Measurements from ENCODE around the gene IL3.

The IL3 gene

GRCh38 chr5:132053483-132053882 is 7.0 kb upstream of the IL3 start:
- TF ChIP-seq, protein P1, sequence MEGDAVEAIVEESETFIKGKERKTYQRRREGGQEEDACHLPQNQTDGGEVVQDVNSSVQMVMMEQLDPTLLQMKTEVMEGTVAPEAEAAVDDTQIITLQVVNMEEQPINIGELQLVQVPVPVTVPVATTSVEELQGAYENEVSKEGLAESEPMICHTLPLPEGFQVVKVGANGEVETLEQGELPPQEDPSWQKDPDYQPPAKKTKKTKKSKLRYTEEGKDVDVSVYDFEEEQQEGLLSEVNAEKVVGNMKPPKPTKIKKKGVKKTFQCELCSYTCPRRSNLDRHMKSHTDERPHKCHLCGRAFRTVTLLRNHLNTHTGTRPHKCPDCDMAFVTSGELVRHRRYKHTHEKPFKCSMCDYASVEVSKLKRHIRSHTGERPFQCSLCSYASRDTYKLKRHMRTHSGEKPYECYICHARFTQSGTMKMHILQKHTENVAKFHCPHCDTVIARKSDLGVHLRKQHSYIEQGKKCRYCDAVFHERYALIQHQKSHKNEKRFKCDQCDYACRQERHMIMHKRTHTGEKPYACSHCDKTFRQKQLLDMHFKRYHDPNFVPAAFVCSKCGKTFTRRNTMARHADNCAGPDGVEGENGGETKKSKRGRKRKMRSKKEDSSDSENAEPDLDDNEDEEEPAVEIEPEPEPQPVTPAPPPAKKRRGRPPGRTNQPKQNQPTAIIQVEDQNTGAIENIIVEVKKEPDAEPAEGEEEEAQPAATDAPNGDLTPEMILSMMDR (IDR thresholded peaks at IDR 0.05; ENCODE audit: low read length, missing control alignments) = no peak
- no peak for DNase-seq (ENCODE audit: low read depth)
- no peak overlapping the region for H3K4me3 ChIP-seq (replicated peaks; ENCODE audit: low read depth, low read length)

DNA sequence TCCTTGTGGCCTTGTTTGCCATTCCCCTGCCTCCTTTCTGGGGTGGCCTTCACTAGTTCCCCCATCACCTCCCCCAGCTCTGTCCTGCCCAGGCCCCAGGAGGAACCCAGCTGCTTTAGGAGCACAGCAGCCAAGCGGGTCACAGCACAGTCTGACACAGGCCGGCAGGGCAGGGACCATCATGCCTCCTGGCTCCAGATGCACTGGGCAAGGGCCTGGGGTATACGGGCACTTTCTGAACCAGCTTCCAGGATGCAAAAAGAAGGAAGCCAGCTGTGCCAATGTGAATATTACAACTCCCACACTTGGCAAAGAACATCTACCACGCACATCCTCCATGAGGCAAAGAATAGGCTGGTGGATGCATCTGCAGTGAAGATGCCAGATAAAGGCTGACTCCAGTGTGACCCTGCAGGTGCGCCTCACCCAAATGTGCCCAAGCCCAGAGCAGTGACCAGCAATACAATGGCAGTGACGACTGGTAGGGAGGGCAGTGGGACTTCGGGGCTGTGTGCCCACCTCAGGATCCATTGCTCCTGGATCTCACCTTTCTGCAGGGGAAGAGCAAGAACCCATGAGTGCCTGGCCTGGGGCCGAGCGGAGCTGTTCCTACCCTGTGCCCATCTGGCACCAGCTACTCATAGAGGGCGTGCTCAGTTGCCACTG is 6.3 kb upstream of the IL3 start:
- no peak for DNase-seq (ENCODE audit: low read depth)
- TF ChIP-seq, protein P1 (IDR thresholded peaks at IDR 0.05; ENCODE audit: low read length, missing control alignments) = no peak
- no peak overlapping the region for H3K4me3 ChIP-seq (replicated peaks; ENCODE audit: low read depth, low read length)

GRCh38 chr5:132054697-132055440 is 5.6 kb upstream of the IL3 start:
- no peak for DNase-seq (ENCODE audit: low read depth)
- TF ChIP-seq, protein P1 (IDR thresholded peaks at IDR 0.05; ENCODE audit: low read length, missing control alignments) = no peak

GRCh38 chr5:132055441-132055807 is 5.0 kb upstream of the IL3 start:
- no peak for DNase-seq (ENCODE audit: low read depth)
- no peak overlapping the region for H3K4me3 ChIP-seq (replicated peaks; ENCODE audit: low read depth, low read length)
- TF ChIP-seq, protein P1 (IDR thresholded peaks at IDR 0.05; ENCODE audit: low read length, missing control alignments) = no peak

More at GRCh38 chr5:132054697-132055440, 5.6 kb upstream of the IL3 start:
- no peak overlapping the region for H3K4me3 ChIP-seq (replicated peaks; ENCODE audit: low read depth, low read length)

DNA sequence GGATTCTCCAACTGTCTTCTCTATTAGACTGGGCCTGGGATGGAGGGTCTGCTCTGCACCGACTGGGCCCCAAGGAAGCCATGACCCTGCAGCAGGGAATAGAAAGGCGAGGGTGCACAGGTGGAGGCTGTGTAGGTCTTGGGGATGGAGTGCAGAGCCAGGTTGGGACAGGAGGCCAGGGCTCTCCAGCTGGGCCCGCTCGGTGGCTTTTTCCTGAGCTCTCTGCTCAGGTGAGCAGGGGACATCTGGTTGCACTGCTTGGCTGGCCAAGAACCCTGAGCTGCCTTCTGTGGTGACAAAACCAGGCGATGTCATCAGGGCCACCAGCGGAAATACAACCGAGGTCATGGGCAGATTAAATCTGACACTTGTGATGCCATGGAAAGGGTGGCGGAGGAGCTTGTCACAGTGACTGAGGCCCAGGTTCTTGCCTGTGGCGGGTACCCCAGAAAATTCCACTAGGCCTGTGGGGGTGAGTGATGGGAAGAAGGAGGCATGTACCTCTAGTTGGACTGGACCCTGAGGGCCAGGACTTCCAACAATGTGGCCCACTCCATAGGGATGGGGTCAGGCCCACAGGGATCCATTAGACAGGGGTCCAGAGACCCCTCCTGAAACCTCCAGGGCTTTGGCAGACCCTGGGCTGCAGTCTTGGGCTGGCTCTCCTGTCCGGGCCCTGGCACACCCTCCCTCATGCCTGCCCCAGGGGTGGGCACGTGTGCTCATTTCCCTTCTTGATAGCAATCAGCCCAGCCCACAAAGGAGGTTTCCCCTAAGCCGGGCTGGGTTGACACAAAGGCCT is 4.4 kb upstream of the IL3 start:
- DNase-seq (ENCODE audit: low read depth) = no peak
- H3K4me3 ChIP-seq (replicated peaks; ENCODE audit: low read depth, low read length) = no peak overlapping the region
- TF ChIP-seq, protein P1 (IDR thresholded peaks at IDR 0.05; ENCODE audit: low read length, missing control alignments) = no peak

GRCh38 chr5:132056610-132057497 is 3.6 kb upstream of the IL3 start:
- DNase-seq (ENCODE audit: low read depth) = no peak
- no peak overlapping the region for H3K4me3 ChIP-seq (replicated peaks; ENCODE audit: low read depth, low read length)
- TF ChIP-seq, protein P1 (IDR thresholded peaks at IDR 0.05; ENCODE audit: low read length, missing control alignments) = no peak

Data from fibroblast of pulmonary artery (primary cell).